A673 (cell line): ENCODE data around the gene CAPN1. TPM values are rescaled to one million over a fixed set of nuclear protein-coding genes. Genes with fewer than 3 reads are reported as not detected.

Experiments
- BruUV-seq: library from RNA; stranded (reverse); fragments of 400-500 nt; replicated peaks from 2 replicates; lab custom pipeline; 2021; lab: Mats Ljungman, UMichigan
- CTCF ChIA-PET: fragments of 300-600 bp; sonication (Branson Sonifier 250); formaldehyde crosslinking; loops from one replicate; lab custom pipeline; 2022; ENCODE audit warnings: antibody characterized with exemption; lab: Charles Lee
- POLR2A ChIA-PET: fragments of 300-600 bp; sonication (Branson Sonifier 250); formaldehyde crosslinking; loops from one replicate; lab custom pipeline; 2022; ENCODE audit warnings: antibody characterized with exemption; ENCODE audit not compliant: low non-redundant PET; lab: Charles Lee
- DNase-seq: peaks from one replicate; pipeline ENCODE4 v3.0.0-alpha.2; 2015; ENCODE audit warnings: low spot score
- H3K27ac ChIP-seq: fragments of 200-600 bp; sonication (generic); 2 replicates; pipeline ENCODE4 v1.5.1; 2016; ENCODE audit warnings: mixed run types, low read depth, mild to moderate bottlenecking, mixed read lengths, antibody characterized with exemption, low read length; ENCODE audit not compliant: poor library complexity, severe bottlenecking
- H3K27me3 ChIP-seq: fragments of 200-600 bp; sonication (generic); replicated peaks from 2 replicates; pipeline ENCODE4 v1.6.1; 2017; ENCODE audit warnings: mixed run types, low read depth, mild to moderate bottlenecking, mixed read lengths, antibody characterized with exemption, low read length; ENCODE audit not compliant: insufficient read depth, poor library complexity
- H3K36me3 ChIP-seq: fragments of 200-600 bp; sonication (generic); 2 replicates; pipeline ENCODE4 v1.6.1; 2016; ENCODE audit warnings: mixed run types, mild to moderate bottlenecking, mixed read lengths, antibody characterized with exemption, low read length; ENCODE audit not compliant: insufficient read depth, poor library complexity, severe bottlenecking
- H3K4me1 ChIP-seq: fragments of 200-600 bp; sonication (generic); 2 replicates; pipeline ENCODE4 v1.6.1; 2017; ENCODE audit warnings: mixed run types, mild to moderate bottlenecking, mixed read lengths, antibody characterized with exemption, low read length; ENCODE audit not compliant: insufficient read depth, poor library complexity, severe bottlenecking
- H3K4me3 ChIP-seq: fragments of 200-600 bp; sonication (generic); 2 replicates; pipeline ENCODE4 v1.5.1; 2016; ENCODE audit warnings: low read depth, mixed run types, mild to moderate bottlenecking, mixed read lengths, low read length; ENCODE audit not compliant: poor library complexity, severe bottlenecking
- H3K9me3 ChIP-seq: fragments of 200-600 bp; sonication (generic); 2 replicates; pipeline ENCODE4 v1.6.1; 2016; ENCODE audit warnings: mixed run types, low read depth, mild to moderate bottlenecking, mixed read lengths, antibody characterized with exemption, low read length; ENCODE audit not compliant: poor library complexity, severe bottlenecking
- CTCF ChIP-seq: fragments of 300-800, 200-600 bp; sonication (generic); conservative IDR thresholded peaks from 2 replicates; pipeline ENCODE4 v1.5.1; 2017; ENCODE audit warnings: low read depth, mild to moderate bottlenecking, antibody characterized with exemption, low read length, moderate library complexity, mixed read lengths
- EZH2 ChIP-seq: fragments of 200-600 bp; sonication (generic); IDR thresholded peaks from 2 replicates; pipeline ENCODE4 v1.6.1; 2017; ENCODE audit warnings: borderline replicate concordance, low read depth, mild to moderate bottlenecking, mixed read lengths, antibody characterized with exemption, low read length; ENCODE audit not compliant: poor library complexity, severe bottlenecking
- intact Hi-C: fragments of 100-400 bp; cut with micrococcal nuclease; formaldehyde crosslinking; loops from one replicate; pipeline ENCODE4 v1.10.0; 2022; ENCODE audit not compliant: unreplicated experiment
- total RNA-seq: library from RNA; stranded (reverse); gene quantifications from 2 replicates; pipeline ENCODE4 v1.2.3, GENCODE V29; 2021

Gene CAPN1
- total RNA-seq, 1 experiment from 2014 or later = 79.9 TPM

- H3K27ac ChIP-seq = no peak overlapping the region
- H3K9me3 ChIP-seq = no peaks in the 10 kb centered on the region
- H3K27me3 ChIP-seq = no peaks in the 10 kb centered on the region
- intact Hi-C loops = no loop called here
- no peaks in the 10 kb centered on the region for H3K36me3 ChIP-seq
- no peaks in the 10 kb centered on the region for H3K4me1 ChIP-seq
- H3K4me3 ChIP-seq = no peak overlapping the region
- BruUV-seq = no TSS peak
- no peak for DNase-seq
- ChIA-PET POLR2A (no interaction called here), CTCF (no interaction called here)
- TF ChIP-seq CTCF (no peak), EZH2 (no peak)
These were observed 25.5 kb upstream of the CAPN1 start for GRCh38 chr11:65156256-65156655.

GRCh38 chr11:65156926-65157325, 24.8 kb upstream of the CAPN1 start:
- no peaks in the 10 kb centered on the region for H3K27me3 ChIP-seq
- intact Hi-C loops = no loop called here
- H3K4me1 ChIP-seq = no peaks in the 10 kb centered on the region
- BruUV-seq = no TSS peak
- H3K36me3 ChIP-seq = no peaks in the 10 kb centered on the region
- no peak for DNase-seq
- POLR2A ChIA-PET = no interaction called here
- CTCF ChIA-PET = interaction anchor here (0.7 kb wide), 1 partner anchor 18 kb away, joined by 4 read pairs; no protein-coding TSS in a partner anchor
- TF ChIP-seq EZH2 = no peak
- TF ChIP-seq CTCF = no peak
- no peaks in the 10 kb centered on the region for H3K9me3 ChIP-seq
- H3K27ac ChIP-seq = no peak overlapping the region
- H3K4me3 ChIP-seq = no peak overlapping the region

GRCh38 chr11:65157336-65157735, 24.4 kb upstream of the CAPN1 start:
- no peaks in the 10 kb centered on the region for H3K36me3 ChIP-seq
- intact Hi-C loops = no loop called here
- CTCF ChIA-PET = interaction anchor here (0.7 kb wide), 1 partner anchor 18 kb away, joined by 4 read pairs; no protein-coding TSS in a partner anchor
- no peak overlapping the region for H3K27ac ChIP-seq
- no peaks in the 10 kb centered on the region for H3K9me3 ChIP-seq
- TF ChIP-seq CTCF = no peak
- TF ChIP-seq EZH2 = no peak
- no TSS peak for BruUV-seq
- no peaks in the 10 kb centered on the region for H3K27me3 ChIP-seq
- no peak for DNase-seq
- no peaks in the 10 kb centered on the region for H3K4me1 ChIP-seq
- no peak overlapping the region for H3K4me3 ChIP-seq
- POLR2A ChIA-PET = no interaction called here
